Ishikawa (cell line): ENCODE data around the gene SCN9A.

ENCODE experiments used
- CEBPB ChIP-seq: IDR thresholded peaks from 2 replicates; pipeline ENCODE4 v1.6.1; 2012
- CREB1 ChIP-seq: IDR thresholded peaks from 2 replicates; pipeline ENCODE4 v1.6.1; 2012; ENCODE audit warnings: low read depth
- EGR1 ChIP-seq: IDR thresholded peaks from 2 replicates; pipeline ENCODE4 v1.6.1; 2012
- EP300 ChIP-seq: IDR thresholded peaks from 2 replicates; pipeline ENCODE4 v1.6.1; 2012; ENCODE audit warnings: borderline replicate concordance
- FOXM1 ChIP-seq: IDR thresholded peaks from 2 replicates; pipeline ENCODE4 v1.6.1; 2012; ENCODE audit warnings: low read depth, borderline replicate concordance
- MAX ChIP-seq: IDR thresholded peaks from 2 replicates; pipeline ENCODE4 v1.6.1; 2012
- RAD21 ChIP-seq: IDR thresholded peaks from 2 replicates; pipeline ENCODE4 v1.6.1; 2012; ENCODE audit warnings: low read depth
- REST ChIP-seq: IDR thresholded peaks from 2 replicates; pipeline ENCODE4 v1.6.1; 2012; ENCODE audit warnings: low read depth, mild to moderate bottlenecking
- TAF1 ChIP-seq: IDR thresholded peaks from 2 replicates; pipeline ENCODE4 v1.6.1; 2012; ENCODE audit warnings: low read depth, mild to moderate bottlenecking
- TCF12 ChIP-seq: IDR thresholded peaks from 2 replicates; pipeline ENCODE4 v1.6.1; 2012; ENCODE audit warnings: low read depth
- YY1 ChIP-seq: IDR thresholded peaks from 2 replicates; pipeline ENCODE4 v1.6.1; 2012; ENCODE audit warnings: low read depth

GRCh38 chr2:166293984-166294383, 81.8 kb downstream of the SCN9A start:
- TF ChIP-seq CREB1: no peak
- no peak for TF ChIP-seq EP300
- TF ChIP-seq RAD21: no peak
- TF ChIP-seq TCF12: no peak
- no peak for TF ChIP-seq EGR1
- TF ChIP-seq TAF1: no peak
- TF ChIP-seq FOXM1: no peak
- TF ChIP-seq CEBPB: no peak
- no peak for TF ChIP-seq REST
- TF ChIP-seq YY1: no peak
- no peak for TF ChIP-seq MAX
